Adrenal gland (tissue), 12 donors: ENCODE data around the gene P3H3. TPM values are rescaled to one million over a fixed set of nuclear protein-coding genes. Genes with fewer than 3 reads are reported as not detected.
"Not testable (repeated sequence)": the region's sequence is repeated elsewhere in the genome, so short reads cannot be mapped to it uniquely, and the experiment has no call there.

ENCODE experiments used
- DNase-seq, 7 donors: peaks; one replicate each; pipeline ENCODE4 v3.0.0-alpha.2; 2019 to 2020
- H3K27ac ChIP-seq, 5 donors: fragments of 200-600 bp; sonication (generic) in 4 of 5; 1 replicate in 3 of 5; 2 replicates in 2 of 5; pipeline versions ENCODE4 v1.5.1 to v1.8.0; 2016 to 2020; ENCODE audit warnings: mild to moderate bottlenecking in 1 of 5
- H3K27me3 ChIP-seq: fragments of 200-600 bp; 2 replicates; pipeline ENCODE4 v1.8.0; 2021
- H3K36me3 ChIP-seq, 2 donors: fragments of 200-600 bp; replicated peaks in 1 of 2; 1 replicate in 1 of 2; 2 replicates in 1 of 2; pipeline versions ENCODE4 v1.5.1 to v1.8.0; 2018 to 2022
- H3K4me1 ChIP-seq, 2 donors: fragments of 200-600 bp; replicated peaks in 1 of 2; 1 replicate in 1 of 2; 2 replicates in 1 of 2; pipeline versions ENCODE4 v1.5.1 to v1.8.0; 2018 to 2021
- H3K4me3 ChIP-seq, 4 donors: fragments of 200-600 bp; sonication (generic) in 3 of 4; one replicate each; pipeline ENCODE4 v1.5.1; 2016 to 2018
- H3K9me3 ChIP-seq, 3 donors: fragments of 200-600 bp; sonication (generic) in 1 of 3; replicated peaks in 1 of 3; 1 replicate in 2 of 3; 2 replicates in 1 of 3; pipeline versions ENCODE4 v1.5.1 to v1.8.0; 2016 to 2021
- CTCF ChIP-seq, 6 experiments: fragments of 450-650 bp in 4 of 6; fragments of 200-600 bp in 2 of 6; sonication (generic) in 1 of 6; IDR thresholded peaks; 1 replicate in 5 of 6; 2 replicates in 1 of 6; pipeline versions ENCODE4 v1.5.1 to v1.8.0; 2016 to 2021; ENCODE audit warnings: antibody characterized with exemption in 6 of 6, mild to moderate bottlenecking in 2 of 6, moderate library complexity in 1 of 6
- POLR2A ChIP-seq, 2 donors: fragments of 450-650 bp; IDR thresholded peaks; one replicate each; pipeline ENCODE4 v1.6.1; 2017; ENCODE audit warnings: antibody characterized with exemption in 2 of 2, mild to moderate bottlenecking in 2 of 2, moderate library complexity in 1 of 2
- WGBS, 4 donors: extraction: QIAGEN DNeasy Blood & Tissue Kit in 2 of 4; methylation state at CpG; one replicate each; pipeline versions ENCODE4 v1.1.5 to v1.1.7; 2013 to 2017; 5-methylcytosine and 5-hydroxymethylcytosine counted together
- intact Hi-C, 2 donors: fragments of 100-400 bp; cut with DNase I; formaldehyde crosslinking; loops; one replicate each; pipeline versions ENCODE4 v1.14.1 to v1.15.0; 2022 to 2023
- polyA plus RNA-seq, 3 donors: library from polyadenylated mRNA; stranded (reverse); fragments of 200-250 nt in 2 of 3; fragments of 350-450 nt in 1 of 3; fragmentation: Illumina TruSeq in 1 of 3; extraction: RNeasy Lipid Tissue Mini Kit (QIAGEN cat#74804) in 1 of 3; gene quantifications; one replicate each; pipeline ENCODE4 v1.2.3, GENCODE V29; 2013 to 2014
- total RNA-seq, 9 donors: library from RNA; depleted of rRNA in 4 of 9; stranded (reverse); fragments of >200 nt in 4 of 9; fragments of 120-200 nt in 1 of 9; fragmentation: NEBNext Ultra II Directional in 1 of 9; extraction: Animal tissue kit (Norgen Biotek cat#: 25700) in 1 of 9; gene quantifications; one replicate each; pipeline versions ENCODE4 v1.1.0 to v1.2.4, GENCODE V29; 2013 to 2023
- donor health status: healthy with polysubstance abuse.
- donor health status: Bipolar disorder and iron deficiency.
- donor health status: DM: yes; HTN: yes; CAD: no.
- donor health status: DM: no; HTN: no; CAD: no.
- donor health status: DM: no; HTN: no; CAD: no.
- donor health status: DM: yes; HTN: yes; CAD: no.

P3H3 gene
- total and polyA plus RNA-seq, 12 donors: 2.6 to 58.1 (median 15.8) TPM

DNA sequence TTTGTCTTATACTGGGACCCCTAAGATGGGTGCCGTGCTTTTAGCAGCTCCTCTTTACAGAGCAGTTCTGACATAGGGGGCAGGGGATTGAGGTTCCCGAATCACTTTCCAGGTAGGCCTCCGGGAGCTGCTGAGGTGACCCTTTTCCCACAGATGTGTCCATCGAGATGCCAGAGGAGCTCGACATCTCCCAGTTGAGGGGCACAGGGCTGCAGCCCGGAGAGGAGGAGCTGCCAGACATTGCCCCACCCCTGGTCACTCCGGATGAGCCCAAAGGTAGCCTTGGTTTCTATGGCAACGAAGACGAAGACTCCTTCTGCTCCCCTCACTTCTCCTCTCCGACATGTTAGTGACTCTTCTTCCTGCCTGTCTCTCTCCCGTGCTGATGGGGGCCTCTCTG is 34.8 kb downstream of the P3H3 start:
- Histone ChIP-seq H3K27ac (no peak overlapping the region), H3K27me3 (no peaks in the 10 kb centered on the region), H3K36me3 (peaks cover 0 to 81% of the 10 kb centered on the region in 2 donors), H3K9me3 (no peaks in the 10 kb centered on the region), H3K4me3 (no peak overlapping the region), H3K4me1 (peaks cover 0 to 7% of the 10 kb centered on the region in 2 donors)
- intact Hi-C loops: no loop called here
- DNase-seq: no peak
- 82 to 89% (median 86%) methylated on average over 8 to 11 of the region's 11 CpGs for WGBS, 4 donors
- TF ChIP-seq CTCF (IDR thresholded peaks at IDR 0.05) (no peak), POLR2A (IDR thresholded peaks at IDR 0.05) (no peak)

DNA sequence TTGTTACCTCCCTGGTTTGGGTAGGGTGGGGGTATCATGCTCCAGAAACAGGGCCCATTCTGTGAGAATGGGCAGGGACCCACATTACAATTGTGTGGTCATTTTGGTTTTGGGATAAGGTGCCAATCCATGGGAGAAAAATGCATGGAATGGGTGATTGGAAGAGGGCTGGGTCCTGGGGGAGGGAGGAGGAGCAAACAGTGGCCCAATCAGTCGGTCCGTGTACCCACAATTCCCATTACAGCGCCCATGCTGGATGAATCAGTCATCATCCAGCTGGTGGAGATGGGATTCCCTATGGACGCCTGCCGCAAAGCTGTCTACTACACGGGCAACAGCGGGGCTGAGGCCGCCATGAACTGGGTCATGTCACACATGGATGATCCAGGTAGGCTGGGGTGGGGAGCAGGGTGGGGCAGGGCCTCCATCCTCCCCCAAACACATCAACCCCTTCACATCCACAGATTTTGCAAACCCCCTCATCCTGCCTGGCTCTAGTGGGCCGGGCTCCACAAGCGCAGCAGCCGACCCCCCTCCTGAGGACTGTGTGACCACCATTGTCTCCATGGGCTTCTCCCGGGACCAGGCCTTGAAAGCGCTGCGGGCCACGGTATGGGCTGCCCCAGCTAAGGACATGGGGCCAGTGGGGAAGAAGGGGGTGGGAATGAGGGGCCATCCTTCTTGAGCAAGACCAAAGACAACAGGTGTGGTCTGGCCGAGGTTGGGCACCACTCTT is 35.5 kb downstream of the P3H3 start:
- DNase-seq: no peak
- Histone ChIP-seq H3K4me1 (peaks cover 4 to 12% of the 10 kb centered on the region in 2 donors), H3K27me3 (no peaks in the 10 kb centered on the region), H3K27ac (no peak overlapping the region), H3K4me3 (no peak overlapping the region), H3K9me3 (no peaks in the 10 kb centered on the region), H3K36me3 (peaks cover 0 to 73% of the 10 kb centered on the region in 2 donors)
- WGBS, 4 donors: 93 to 98% (median 95%) methylated on average over 9 to 16 of the region's 16 CpGs
- intact Hi-C loops: no loop called here
- no peak for TF ChIP-seq POLR2A (IDR thresholded peaks at IDR 0.05)
- no peak for TF ChIP-seq CTCF (IDR thresholded peaks at IDR 0.05)

- 92 to 95% (median 94%) methylated on average over 5 of the region's 5 CpGs; no CpG with 5 or more reads in 1 of the 4 donors for WGBS, 4 donors
- DNase-seq, H3K27ac ChIP-seq, H3K4me3 ChIP-seq, intact Hi-C loops, H3K27me3 ChIP-seq, H3K9me3 ChIP-seq: not testable (repeated sequence)
- H3K36me3 ChIP-seq: peaks cover 0 to 73% of the 10 kb centered on the region in 2 donors
- peaks cover 18 to 28% of the 10 kb centered on the region in 2 donors for H3K4me1 ChIP-seq
These were observed 37.1 kb downstream of the P3H3 start for GRCh38 chr12:6865307-6865706.

GRCh38 chr12:6866163-6866919 is 38.1 kb downstream of the P3H3 start:
- intact Hi-C loops: no loop called here
- Histone ChIP-seq H3K9me3 (no peaks in the 10 kb centered on the region), H3K4me1 (peaks cover 21 to 37% of the 10 kb centered on the region in 2 donors), H3K27ac (peak overlapping the region in 4 of 5 donors; percentile 97 to 98 (median 98)), H3K36me3 (peaks cover 0 to 73% of the 10 kb centered on the region in 2 donors), H3K4me3 (peak overlapping the region in 1 of 4 donors; percentile 93), H3K27me3 (no peaks in the 10 kb centered on the region)
- peak in 1 of 7 donors; percentile 50 for DNase-seq
- TF ChIP-seq POLR2A (IDR thresholded peaks at IDR 0.05) (no peak), CTCF (IDR thresholded peaks at IDR 0.05) (no peak)
- 76 to 85% (median 81%) methylated on average over 15 to 19 of the region's 19 CpGs for WGBS, 4 donors
